Hepatic stellate cell (primary cell): Measurements from ENCODE around the gene LMOD1.
"Not testable (repeated sequence)": the region's sequence is repeated elsewhere in the genome, so short reads cannot be mapped to it uniquely, and the experiment has no call there.

Experiments used
- DNase-seq: peaks from one replicate; pipeline ENCODE4 v3.0.0; 2011; ENCODE audit warnings: low spot score

Gene LMOD1

GRCh38 chr1:201914456-201915235, 31.7 kb downstream of the LMOD1 start:
- no peak for DNase-seq

GRCh38 chr1:201912832-201913231, 33.5 kb downstream of the LMOD1 start:
- DNase-seq: no peak

GRCh38 chr1:201911826-201912571, 34.3 kb downstream of the LMOD1 start:
- DNase-seq: no peak

GRCh38 chr1:201907621-201908020, 38.7 kb downstream of the LMOD1 start:
- DNase-seq: no peak

GRCh38 chr1:201906336-201906735, 40.0 kb downstream of the LMOD1 start:
- no peak for DNase-seq

- DNase-seq: no peak
Measured at GRCh38 chr1:201905234-201905890, 41.0 kb downstream of the LMOD1 start.

- DNase-seq: peak; percentile 87
Measured at GRCh38 chr1:201904579-201904978, 41.8 kb downstream of the LMOD1 start.

- DNase-seq: peak; percentile 74
Measured at GRCh38 chr1:201903135-201903534, 43.2 kb downstream of the LMOD1 start.

- DNase-seq: peak; percentile 71
Measured at GRCh38 chr1:201902198-201902597, 44.1 kb downstream of the LMOD1 start.

GRCh38 chr1:201901036-201901435, 45.3 kb downstream of the LMOD1 start:
- DNase-seq: not testable (repeated sequence)

- DNase-seq: no peak
Measured at GRCh38 chr1:201900476-201900875, 45.9 kb downstream of the LMOD1 start.

GRCh38 chr1:201899683-201900429, 46.5 kb downstream of the LMOD1 start:
- DNase-seq: no peak

GRCh38 chr1:201898992-201899391, 47.4 kb downstream of the LMOD1 start:
- DNase-seq: no peak

- no peak for DNase-seq
Measured at GRCh38 chr1:201898240-201898894, 48.0 kb downstream of the LMOD1 start.

GRCh38 chr1:201896951-201897391, 49.4 kb downstream of the LMOD1 start:
- DNase-seq: peak; percentile 80

- DNase-seq: peak; percentile 88
Measured at GRCh38 chr1:201895913-201896807, 50.2 kb downstream of the LMOD1 start.

- DNase-seq: no peak
Measured at GRCh38 chr1:201895120-201895665, 51.2 kb downstream of the LMOD1 start.

- DNase-seq: no peak
Measured at GRCh38 chr1:201894343-201895119, 51.8 kb downstream of the LMOD1 start.

- DNase-seq: no peak
Measured at GRCh38 chr1:201893431-201893830, 52.9 kb downstream of the LMOD1 start.
